H9 (cell line): Measurements from ENCODE around the gene KRT86. TPM values are rescaled to one million over a fixed set of nuclear protein-coding genes. Genes with fewer than 3 reads are reported as not detected.

ENCODE experiments used
- DNase-seq: peaks from one replicate; pipeline ENCODE4 v3.0.0-alpha.2; 2017
- H2AFZ ChIP-seq: one replicate; pipeline ENCODE4 v1.6.1; 2013; ENCODE audit warnings: mild to moderate bottlenecking, low read length, control low read depth, moderate library complexity
- H2AK5ac ChIP-seq: 2 replicates; pipeline ENCODE4 v1.6.1; 2013; ENCODE audit warnings: low read length, control low read depth, mixed read lengths; ENCODE audit not compliant: insufficient read length
- H2BK120ac ChIP-seq: one replicate; pipeline ENCODE4 v1.6.1; 2013; ENCODE audit warnings: low read depth, mild to moderate bottlenecking, low read length, control low read depth, inconsistent platforms; ENCODE audit not compliant: poor library complexity, severe bottlenecking
- H2BK12ac ChIP-seq: 2 replicates; pipeline ENCODE4 v1.6.1; 2013; ENCODE audit warnings: low read length, control low read depth, mixed read lengths, low read depth; ENCODE audit not compliant: insufficient read length
- H2BK15ac ChIP-seq: 2 replicates; pipeline ENCODE4 v1.6.1; 2013; ENCODE audit warnings: low read depth, low read length, control low read depth
- H2BK20ac ChIP-seq: one replicate; pipeline ENCODE4 v1.6.1; 2013; ENCODE audit warnings: low read depth, mild to moderate bottlenecking, low read length, control low read depth, inconsistent platforms; ENCODE audit not compliant: poor library complexity, severe bottlenecking
- H2BK5ac ChIP-seq: 2 replicates; pipeline ENCODE4 v1.6.1; 2013; ENCODE audit warnings: low read length, control low read depth, mixed read lengths; ENCODE audit not compliant: insufficient read length
- H3K14ac ChIP-seq: 2 replicates; pipeline ENCODE4 v1.6.1; 2013; ENCODE audit warnings: low read length, control low read depth; ENCODE audit not compliant: insufficient read depth
- H3K18ac ChIP-seq: 2 replicates; pipeline ENCODE4 v1.6.1; 2013; ENCODE audit warnings: low read depth, mild to moderate bottlenecking, mixed read lengths, low read length, control low read depth; ENCODE audit not compliant: insufficient read length
- H3K23ac ChIP-seq: 2 replicates; pipeline ENCODE4 v1.6.1; 2013; ENCODE audit warnings: low read length, control low read depth, mixed read lengths, low read depth; ENCODE audit not compliant: insufficient read length
- H3K23me2 ChIP-seq: 2 replicates; pipeline ENCODE4 v1.6.1; 2013; ENCODE audit warnings: low read depth, mild to moderate bottlenecking, mixed read lengths, low read length, control low read depth; ENCODE audit not compliant: insufficient read length, poor library complexity, severe bottlenecking
- H3K27ac ChIP-seq: 2 replicates; pipeline ENCODE4 v1.5.1; 2013; ENCODE audit warnings: low read length, control low read depth, mixed read lengths, low read depth; ENCODE audit not compliant: insufficient read length
- H3K27me3 ChIP-seq: 2 replicates; pipeline ENCODE4 v1.6.1; 2013; ENCODE audit warnings: low read length, control low read depth, inconsistent platforms; ENCODE audit not compliant: insufficient read depth
- H3K4ac ChIP-seq: 2 replicates; pipeline ENCODE4 v1.6.1; 2013; ENCODE audit warnings: low read depth, mild to moderate bottlenecking, control low read depth, inconsistent platforms, low read length, moderate library complexity
- H3K4me1 ChIP-seq: 2 replicates; pipeline ENCODE4 v1.6.1; 2013; ENCODE audit warnings: low read length, control low read depth, inconsistent platforms; ENCODE audit not compliant: insufficient read depth
- H3K4me2 ChIP-seq: 2 replicates; pipeline ENCODE4 v1.6.1; 2013; ENCODE audit warnings: low read length, control low read depth, mixed read lengths; ENCODE audit not compliant: insufficient read length, insufficient read depth
- H3K56ac ChIP-seq: 2 replicates; pipeline ENCODE4 v1.6.1; 2013; ENCODE audit warnings: low read depth, mild to moderate bottlenecking, mixed read lengths, low read length, control low read depth; ENCODE audit not compliant: insufficient read length
- H3K79me1 ChIP-seq: 2 replicates; pipeline ENCODE4 v1.6.1; 2013; ENCODE audit warnings: low read depth, mild to moderate bottlenecking, moderate library complexity, low read length, control low read depth, inconsistent platforms; ENCODE audit not compliant: insufficient read depth, poor library complexity, severe bottlenecking
- H3K79me2 ChIP-seq: 2 replicates; pipeline ENCODE4 v1.6.1; 2013; ENCODE audit warnings: low read length, control low read depth, inconsistent platforms; ENCODE audit not compliant: insufficient read depth
- H3K9ac ChIP-seq: 2 replicates; pipeline ENCODE4 v1.6.1; 2013; ENCODE audit warnings: low read length, control low read depth, mixed read lengths; ENCODE audit not compliant: insufficient read length; ENCODE audit errors: extremely low read depth
- H3K9me3 ChIP-seq: one replicate; pipeline ENCODE4 v1.6.1; 2013; ENCODE audit warnings: low read depth, low read length, inconsistent platforms; ENCODE audit not compliant: control insufficient read depth
- H3T11ph ChIP-seq: one replicate; pipeline ENCODE4 v1.6.1; 2013; ENCODE audit warnings: mild to moderate bottlenecking, low read length, control low read depth, inconsistent platforms
- H4K20me1 ChIP-seq: one replicate; pipeline ENCODE4 v1.6.1; 2013; ENCODE audit not compliant: control insufficient read depth, insufficient read length, insufficient read depth
- H4K5ac ChIP-seq: 2 replicates; pipeline ENCODE4 v1.6.1; 2013; ENCODE audit warnings: low read depth, mild to moderate bottlenecking, mixed read lengths, low read length, control low read depth; ENCODE audit not compliant: insufficient read length
- H4K8ac ChIP-seq: replicated peaks from 2 replicates; pipeline ENCODE4 v1.6.1; 2013; ENCODE audit warnings: low read length, control low read depth, mixed read lengths, low read depth; ENCODE audit not compliant: insufficient read length
- H4K91ac ChIP-seq: 2 replicates; pipeline ENCODE4 v1.6.1; 2013; ENCODE audit warnings: low read depth, mild to moderate bottlenecking, moderate library complexity, mixed read lengths, low read length, control low read depth; ENCODE audit not compliant: insufficient read length
- H3K27ac Mint-ChIP-seq, 3 experiments: 2 replicates in 2 of 3; 3 replicates in 1 of 3; pipeline ENCODE4 v1.8.0; 2020 to 2021; ENCODE audit warnings: mixed read lengths in 3 of 3, mild to moderate bottlenecking in 1 of 3, moderate library complexity in 1 of 3
- H3K27me3 Mint-ChIP-seq: 2 replicates; pipeline ENCODE4 v1.8.0; 2021; ENCODE audit warnings: low read depth, mild to moderate bottlenecking, moderate library complexity, mixed read lengths
- H3K36me3 Mint-ChIP-seq, 3 experiments: 2 replicates in 2 of 3; 3 replicates in 1 of 3; pipeline ENCODE4 v1.8.0; 2020 to 2021; ENCODE audit warnings: low read depth in 3 of 3, mixed read lengths in 3 of 3; ENCODE audit not compliant: insufficient read depth in 1 of 3
- H3K4me1 Mint-ChIP-seq, 2 experiments: 2 replicates each; pipeline ENCODE4 v1.8.0; 2020; ENCODE audit warnings: mixed read lengths in 2 of 2
- H3K4me3 Mint-ChIP-seq, 2 experiments: 2 replicates in 1 of 2; 3 replicates in 1 of 2; pipeline ENCODE4 v1.8.0; 2020 to 2021; ENCODE audit warnings: mild to moderate bottlenecking in 2 of 2, mixed read lengths in 2 of 2, moderate library complexity in 1 of 2
- H3K9me3 Mint-ChIP-seq, 2 experiments: 2 replicates in 1 of 2; 3 replicates in 1 of 2; pipeline ENCODE4 v1.8.0; 2020; ENCODE audit warnings: mild to moderate bottlenecking in 2 of 2, mixed read lengths in 2 of 2, moderate library complexity in 1 of 2
- WGBS: extraction: QIAGEN DNeasy Blood & Tissue Kit; methylation state at CpG from one replicate; pipeline ENCODE4 v1.1.7; 2013; ENCODE audit warnings: missing lambda C conversion rate, low lambda C conversion rate, mixed read lengths; ENCODE audit not compliant: insufficient read length; ENCODE audit errors: extremely low coverage; 5-methylcytosine and 5-hydroxymethylcytosine counted together
- total RNA-seq: library from RNA; stranded (reverse); gene quantifications from 2 replicates; pipeline ENCODE4 v1.2.1, GENCODE V29; 2021
- TF ChIP-seq, protein P1 (sequence below): fragments of 200-600 bp; sonication (generic); conservative IDR thresholded peaks from 3 replicates; pipeline ENCODE4 v1.8.0; 2021; ENCODE audit warnings: antibody characterized with exemption, mild to moderate bottlenecking

KRT86 gene
- total RNA-seq, 1 experiment from 2014 or later: not detected

DNA sequence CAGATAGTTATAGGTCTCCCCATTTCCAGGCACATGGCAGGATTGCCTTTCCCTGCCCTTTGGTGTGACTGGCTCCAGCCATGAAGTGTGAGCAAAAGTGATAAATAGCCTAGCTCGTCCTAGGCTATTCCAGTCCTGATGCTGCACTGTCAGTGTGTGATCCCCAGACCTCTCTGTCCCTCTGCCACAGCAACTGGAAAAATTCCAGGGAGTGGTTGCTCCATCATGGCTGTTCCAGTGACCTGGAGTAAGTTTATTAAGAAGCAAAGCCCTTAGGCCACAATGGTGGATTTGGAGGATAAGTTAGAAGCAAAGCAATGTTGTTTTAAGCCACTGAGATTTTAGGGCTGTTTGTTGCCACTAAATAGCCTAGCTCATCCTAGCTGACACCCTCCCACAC lies 56.6 kb downstream of the KRT86 start:
- Histone ChIP-seq H2BK5ac (no peak overlapping the region), H3K9ac (no peak overlapping the region), H2BK120ac (no peak overlapping the region), H2AFZ (no peak overlapping the region), H3K56ac (no peak overlapping the region), H2BK12ac (no peak overlapping the region), H4K20me1 (no peaks in the 10 kb centered on the region), H3T11ph (no peak overlapping the region), H3K27ac (no peak overlapping the region), H3K27me3 (no peaks in the 10 kb centered on the region), H2BK20ac (no peak overlapping the region), H2AK5ac (no peak overlapping the region), H4K8ac (no peak overlapping the region), H3K79me2 (no peaks in the 10 kb centered on the region), H3K4me2 (no peak overlapping the region), H4K5ac (no peak overlapping the region), H3K4ac (no peak overlapping the region), H3K18ac (no peak overlapping the region), H2BK15ac (no peak overlapping the region), H3K4me1 (0 out of 2 replicates have a peak, but pooled peaks cover 2% of the 10 kb centered on the region), H3K14ac (no peak overlapping the region), H3K9me3 (no peaks in the 10 kb centered on the region), H3K23ac (no peak overlapping the region), H4K91ac (no peak overlapping the region), H3K79me1 (no peaks in the 10 kb centered on the region), H3K23me2 (no peaks in the 10 kb centered on the region)
- Mint-ChIP-seq H3K4me3 (no peak overlapping the region), H3K27me3 (peaks cover 5% of the 10 kb centered on the region), H3K27ac (no peak overlapping the region), H3K36me3 (no peaks in the 10 kb centered on the region), H3K4me1 (peaks cover 13 to 16% of the 10 kb centered on the region in 2 experiments), H3K9me3 (no peaks in the 10 kb centered on the region)
- no CpG with 5 or more reads among the region's 1 CpG for WGBS
- TF ChIP-seq, protein P1, sequence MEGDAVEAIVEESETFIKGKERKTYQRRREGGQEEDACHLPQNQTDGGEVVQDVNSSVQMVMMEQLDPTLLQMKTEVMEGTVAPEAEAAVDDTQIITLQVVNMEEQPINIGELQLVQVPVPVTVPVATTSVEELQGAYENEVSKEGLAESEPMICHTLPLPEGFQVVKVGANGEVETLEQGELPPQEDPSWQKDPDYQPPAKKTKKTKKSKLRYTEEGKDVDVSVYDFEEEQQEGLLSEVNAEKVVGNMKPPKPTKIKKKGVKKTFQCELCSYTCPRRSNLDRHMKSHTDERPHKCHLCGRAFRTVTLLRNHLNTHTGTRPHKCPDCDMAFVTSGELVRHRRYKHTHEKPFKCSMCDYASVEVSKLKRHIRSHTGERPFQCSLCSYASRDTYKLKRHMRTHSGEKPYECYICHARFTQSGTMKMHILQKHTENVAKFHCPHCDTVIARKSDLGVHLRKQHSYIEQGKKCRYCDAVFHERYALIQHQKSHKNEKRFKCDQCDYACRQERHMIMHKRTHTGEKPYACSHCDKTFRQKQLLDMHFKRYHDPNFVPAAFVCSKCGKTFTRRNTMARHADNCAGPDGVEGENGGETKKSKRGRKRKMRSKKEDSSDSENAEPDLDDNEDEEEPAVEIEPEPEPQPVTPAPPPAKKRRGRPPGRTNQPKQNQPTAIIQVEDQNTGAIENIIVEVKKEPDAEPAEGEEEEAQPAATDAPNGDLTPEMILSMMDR: no peak
- DNase-seq: no peak
